Stimulated activated CD8-positive, alpha-beta memory T cell treated with anti-CD3 and anti-CD28 coated beads, Interleukin-15, amount 100 ng/mL, for 4 hours (primary cell): Measurements from ENCODE around the gene AIF1L.

Experiments used
- DNase-seq, 2 donors: peaks; one replicate each; pipeline ENCODE4 v3.0.0-alpha.2; 2020; ENCODE audit warnings: low read depth in 2 of 2

The AIF1L gene

GRCh38 chr9:131096269-131097125 is at the start of gene AIF1L:
AIF1L (plus strand) TSS chr9:131096531; CDS start chr9:131096630, 99 bp downstream.
- peak in 1 of 2 donors; percentile 3 for DNase-seq

- DNase-seq, result peak; percentile 25 to 29
These were observed 49.6 kb upstream of the AIF1L start for GRCh38 chr9:131046581-131047202.

- DNase-seq, result no peak
These were observed 48.0 kb upstream of the AIF1L start for GRCh38 chr9:131048332-131048731.

GRCh38 chr9:131048820-131049219 is 47.5 kb upstream of the AIF1L start:
- DNase-seq, result no peak

GRCh38 chr9:131049829-131050715 is 46.3 kb upstream of the AIF1L start:
- DNase-seq, result no peak

- DNase-seq, result no peak
These were observed 45.5 kb upstream of the AIF1L start for GRCh38 chr9:131050831-131051230.

- DNase-seq, result no peak
These were observed 44.5 kb upstream of the AIF1L start for GRCh38 chr9:131051592-131052517.

- DNase-seq, result no peak
These were observed 42.4 kb upstream of the AIF1L start for GRCh38 chr9:131053896-131054295.

GRCh38 chr9:131056781-131057506 is 39.4 kb upstream of the AIF1L start:
- DNase-seq, result no peak

GRCh38 chr9:131060900-131061630 is 35.3 kb upstream of the AIF1L start:
- DNase-seq, result no peak

GRCh38 chr9:131062969-131063368 is 33.4 kb upstream of the AIF1L start:
- no peak for DNase-seq

GRCh38 chr9:131065599-131065998 is 30.7 kb upstream of the AIF1L start:
- no peak for DNase-seq

- no peak for DNase-seq
These were observed 28.7 kb upstream of the AIF1L start for GRCh38 chr9:131067625-131068024.

- DNase-seq, result no peak
These were observed 28.1 kb upstream of the AIF1L start for GRCh38 chr9:131068076-131068816.

GRCh38 chr9:131069699-131070098 is 26.6 kb upstream of the AIF1L start:
- no peak for DNase-seq

GRCh38 chr9:131072107-131072870 is 24.0 kb upstream of the AIF1L start:
- no peak for DNase-seq

GRCh38 chr9:131072871-131073237 is 23.5 kb upstream of the AIF1L start:
- DNase-seq, result no peak
